GM23338 (cell line): ENCODE measurements around the gene ADGRL3. TPM values are rescaled to one million over a fixed set of nuclear protein-coding genes. Genes with fewer than 3 reads are reported as not detected.

ENCODE experiments used
- ATAC-seq: fragments of 200-7000 bp; cut with Tn5 transposase; 3 replicates; pipeline ENCODE4 v1.9.1; 2020
- DNase-seq: peaks from one replicate; pipeline ENCODE4 v3.0.0-alpha.2; 2015; ENCODE audit warnings: low spot score
- H2AFZ ChIP-seq: fragments of 200-600 bp; sonication (generic); 2 replicates; pipeline ENCODE4 v1.8.0; 2016; ENCODE audit warnings: antibody characterized with exemption, mild to moderate bottlenecking, moderate library complexity
- H3F3A ChIP-seq: fragments of 200-600 bp; sonication (generic); replicated peaks from 2 replicates; pipeline ENCODE4 v1.8.0; 2017; ENCODE audit warnings: antibody characterized with exemption, mixed run types, low read depth
- H3K27ac ChIP-seq: fragments of 200-600 bp; sonication (generic); 2 replicates; pipeline ENCODE4 v1.6.1; 2016; ENCODE audit warnings: low read depth
- H3K27me3 ChIP-seq: fragments of 200-600 bp; sonication (generic); 2 replicates; pipeline ENCODE4 v1.8.0; 2016; ENCODE audit warnings: mild to moderate bottlenecking, mixed run types, moderate library complexity; ENCODE audit not compliant: insufficient read depth
- H3K36me3 ChIP-seq: fragments of 200-600 bp; sonication (generic); 2 replicates; pipeline ENCODE4 v1.8.0; 2016; ENCODE audit warnings: mild to moderate bottlenecking; ENCODE audit not compliant: insufficient read depth
- H3K4me1 ChIP-seq: fragments of 200-600 bp; sonication (generic); 2 replicates; pipeline ENCODE4 v1.8.0; 2016; ENCODE audit warnings: mild to moderate bottlenecking, moderate library complexity; ENCODE audit not compliant: insufficient read depth
- H3K4me2 ChIP-seq: fragments of 200-600 bp; sonication (generic); 2 replicates; pipeline ENCODE4 v1.7.1; 2017; ENCODE audit warnings: mixed run types
- H3K4me3 ChIP-seq: fragments of 200-600 bp; sonication (generic); 2 replicates; pipeline ENCODE4 v1.6.1; 2016; ENCODE audit warnings: mixed run types
- H3K79me2 ChIP-seq: fragments of 200-600 bp; sonication (generic); replicated peaks from 2 replicates; pipeline ENCODE4 v1.8.0; 2017; ENCODE audit warnings: mild to moderate bottlenecking; ENCODE audit not compliant: insufficient read depth
- H3K9me2 ChIP-seq: fragments of 200-600 bp; sonication (generic); 2 replicates; pipeline ENCODE4 v1.8.0; 2017; ENCODE audit not compliant: insufficient read depth
- H4K20me1 ChIP-seq: fragments of 200-600 bp; sonication (generic); replicated peaks from 2 replicates; pipeline ENCODE4 v1.8.0; 2017; ENCODE audit warnings: mild to moderate bottlenecking; ENCODE audit not compliant: insufficient read depth
- H3K27ac Mint-ChIP-seq: 2 replicates; pipeline ENCODE4 v1.8.0; 2020; ENCODE audit warnings: inconsistent platforms, mild to moderate bottlenecking, moderate library complexity, mixed read lengths
- H3K27me3 Mint-ChIP-seq: 3 replicates; pipeline ENCODE4 v1.8.0; 2022; ENCODE audit warnings: low read depth, mild to moderate bottlenecking, moderate library complexity, mixed read lengths, inconsistent platforms; ENCODE audit not compliant: insufficient read depth, poor library complexity
- H3K36me3 Mint-ChIP-seq: 3 replicates; pipeline ENCODE4 v1.8.0; 2021; ENCODE audit warnings: low read depth, mild to moderate bottlenecking, inconsistent platforms, moderate library complexity, mixed read lengths
- H3K4me1 Mint-ChIP-seq: 3 replicates; pipeline ENCODE4 v1.8.0; 2020; ENCODE audit warnings: mild to moderate bottlenecking, inconsistent platforms, mixed read lengths
- H3K4me3 Mint-ChIP-seq: 3 replicates; pipeline ENCODE4 v1.8.0; 2021; ENCODE audit warnings: moderate library complexity, mild to moderate bottlenecking, inconsistent platforms, mixed read lengths
- H3K9me3 Mint-ChIP-seq: 3 replicates; pipeline ENCODE4 v1.8.0; 2020; ENCODE audit warnings: moderate library complexity, mild to moderate bottlenecking, inconsistent platforms, mixed read lengths
- CREB1 ChIP-seq: fragments of 250-450 bp; sonication (Bioruptor Pico); IDR thresholded peaks from 2 replicates; pipeline ENCODE4 v1.5.0; 2020; ENCODE audit warnings: low read depth, mild to moderate bottlenecking, moderate library complexity
- CTCF ChIP-seq, 2 experiments: fragments of 200-600 bp in 1 of 2; sonication (generic) in 1 of 2; conservative IDR thresholded peaks; 2 replicates each; pipeline versions ENCODE4 v1.5.1 to v1.6.1; 2016 to 2017; ENCODE audit warnings: antibody characterized with exemption in 2 of 2, low read depth in 2 of 2, mild to moderate bottlenecking in 2 of 2, moderate library complexity in 1 of 2
- ETS1 ChIP-seq: IDR thresholded peaks from 2 replicates; pipeline ENCODE4 v1.6.1; 2016; ENCODE audit warnings: antibody characterized with exemption
- EZH2 ChIP-seq: fragments of 200-600 bp; sonication (generic); IDR thresholded peaks from one replicate; pipeline ENCODE4 v1.8.0; 2017; ENCODE audit warnings: antibody characterized with exemption, mild to moderate bottlenecking, low read depth; ENCODE audit not compliant: unreplicated experiment
- EZH2phosphoT487 ChIP-seq: fragments of 200-600 bp; sonication (generic); IDR thresholded peaks from one replicate; pipeline ENCODE4 v1.8.1; 2018; ENCODE audit warnings: antibody characterized with exemption; ENCODE audit not compliant: unreplicated experiment
- JUNB ChIP-seq: IDR thresholded peaks from one replicate; pipeline ENCODE4 v1.6.1; 2016; ENCODE audit warnings: antibody characterized with exemption; ENCODE audit not compliant: unreplicated experiment
- NANOG ChIP-seq: IDR thresholded peaks from 2 replicates; pipeline ENCODE4 v1.6.1; 2016; ENCODE audit warnings: antibody characterized with exemption, borderline replicate concordance
- POLR2AphosphoS5 ChIP-seq: IDR thresholded peaks from 2 replicates; pipeline ENCODE4 v1.6.1; 2016; ENCODE audit warnings: antibody characterized with exemption, low read depth
- REST ChIP-seq: IDR thresholded peaks from one replicate; pipeline ENCODE4 v1.6.1; 2018; ENCODE audit warnings: antibody characterized with exemption; ENCODE audit not compliant: unreplicated experiment
- STAT1 ChIP-seq: IDR thresholded peaks from one replicate; pipeline ENCODE4 v1.6.1; 2016; ENCODE audit warnings: antibody characterized with exemption; ENCODE audit not compliant: unreplicated experiment
- ZNF114 ChIP-seq: fragments of 250-450 bp; sonication (Bioruptor Pico); IDR thresholded peaks from 2 replicates; pipeline ENCODE4 v1.5.0; 2020; ENCODE audit warnings: mild to moderate bottlenecking, moderate library complexity
- ZNF331 ChIP-seq: fragments of 250-450 bp; sonication (Bioruptor Pico); IDR thresholded peaks from 2 replicates; pipeline ENCODE4 v1.5.0; 2020; ENCODE audit warnings: low read depth, mild to moderate bottlenecking, moderate library complexity
- ZNF462 ChIP-seq: fragments of 250-450 bp; sonication (Bioruptor Pico); IDR thresholded peaks from 2 replicates; pipeline ENCODE4 v1.5.0; 2020; ENCODE audit warnings: mild to moderate bottlenecking, moderate library complexity
- polyA plus RNA-seq: library from polyadenylated mRNA; unstranded; fragments of >200 nt; fragmentation: Nextera tagmentation; extraction: Ambion mirVana; gene quantifications from 2 replicates; pipeline ENCODE4 v1.2.1, GENCODE V29; 2016
- total RNA-seq: library from RNA; depleted of rRNA; stranded (reverse); fragments of >200 nt; shearing (Covaris generic); gene quantifications from 2 replicates; pipeline ENCODE4 v1.2.3, GENCODE V29; 2014

The ADGRL3 gene
- total and polyA plus RNA-seq, 2 experiments from 2014 or later = 9.7 to 16.5 TPM

- Mint-ChIP-seq H3K36me3 (no peaks in the 10 kb centered on the region), H3K4me1 (peaks cover 31% of the 10 kb centered on the region), H3K4me3 (no peak overlapping the region), H3K27me3 (no peaks in the 10 kb centered on the region), H3K9me3 (no peaks in the 10 kb centered on the region), H3K27ac (no peak overlapping the region)
- Histone ChIP-seq H3K27me3 (no peaks in the 10 kb centered on the region), H3K4me3 (no peak overlapping the region), H2AFZ (no peak overlapping the region), H3K36me3 (no peaks in the 10 kb centered on the region), H3K4me2 (no peak overlapping the region), H3K9me2 (no peaks in the 10 kb centered on the region), H3K79me2 (no peaks in the 10 kb centered on the region), H3F3A (no peaks in the 10 kb centered on the region), H4K20me1 (no peaks in the 10 kb centered on the region), H3K4me1 (peaks cover 26% of the 10 kb centered on the region), H3K27ac (no peak overlapping the region)
- ATAC-seq (no peak), DNase-seq (no peak)
- TF ChIP-seq NANOG = no peak
- no peak for TF ChIP-seq STAT1
- no peak for TF ChIP-seq POLR2AphosphoS5
- TF ChIP-seq EZH2phosphoT487 = no peak
- no peak for TF ChIP-seq REST
- TF ChIP-seq ZNF462 = no peak
- no peak for TF ChIP-seq ETS1
- no peak for TF ChIP-seq ZNF331 (CRISPR knock-in tag)
- TF ChIP-seq CTCF (conservative IDR thresholded peaks at IDR 0.05; ENCODE audit: low read depth in 2 of 2) = no peak
- TF ChIP-seq EZH2 = no peak
- TF ChIP-seq CREB1 = no peak
- TF ChIP-seq JUNB = no peak
- TF ChIP-seq ZNF114 (CRISPR knock-in tag) = no peak
Observed at GRCh38 chr4:61408861-61409260, 208.7 kb downstream of the ADGRL3 start.
